Smooth muscle cell (in vitro differentiated cells): Measurements from ENCODE around the gene P4HA1. TPM values are rescaled to one million over a fixed set of nuclear protein-coding genes. Genes with fewer than 3 reads are reported as not detected.

ENCODE experiments used
- DNase-seq: peaks from one replicate; lab custom pipeline; 2025; ENCODE audit not compliant: unreplicated experiment; lab: John Stamatoyannopoulos, UW
- H2AFZ ChIP-seq: fragments of 200-600 bp; sonication (generic); 2 replicates; pipeline ENCODE4 v1.6.0; 2016; ENCODE audit warnings: antibody characterized with exemption, low read depth, mild to moderate bottlenecking
- H3F3A ChIP-seq: fragments of 200-600 bp; sonication (generic); 2 replicates; pipeline ENCODE4 v1.6.0; 2017; ENCODE audit warnings: antibody characterized with exemption, low read depth
- H3K27ac ChIP-seq: fragments of 200-600 bp; sonication (generic); 2 replicates; pipeline ENCODE4 v1.5.1; 2016; ENCODE audit warnings: low read depth, mild to moderate bottlenecking
- H3K27me3 ChIP-seq: fragments of 200-600 bp; sonication (generic); 2 replicates; pipeline ENCODE4 v1.6.1; 2016; ENCODE audit warnings: low read depth, mild to moderate bottlenecking
- H3K36me3 ChIP-seq: fragments of 200-600 bp; sonication (generic); 2 replicates; pipeline ENCODE4 v1.5.1; 2016; ENCODE audit warnings: low read depth
- H3K4me1 ChIP-seq: fragments of 200-600 bp; sonication (generic); 2 replicates; pipeline ENCODE4 v1.5.1; 2016; ENCODE audit warnings: low read depth
- H3K4me2 ChIP-seq: fragments of 200-600 bp; sonication (generic); 2 replicates; pipeline ENCODE4 v1.6.0; 2016; ENCODE audit warnings: mild to moderate bottlenecking
- H3K4me3 ChIP-seq: fragments of 200-600 bp; sonication (generic); 2 replicates; pipeline ENCODE4 v1.5.1; 2016; ENCODE audit warnings: mild to moderate bottlenecking
- H3K79me2 ChIP-seq: fragments of 200-600 bp; sonication (generic); 2 replicates; pipeline ENCODE4 v1.6.0; 2016; ENCODE audit warnings: low read depth, mild to moderate bottlenecking
- H3K9ac ChIP-seq: fragments of 200-600 bp; sonication (generic); 2 replicates; pipeline ENCODE4 v1.6.0; 2016; ENCODE audit warnings: low read depth
- H3K9me3 ChIP-seq: fragments of 200-600 bp; sonication (generic); replicated peaks from 2 replicates; pipeline ENCODE4 v1.5.1; 2016; ENCODE audit warnings: low read depth
- H4K20me1 ChIP-seq: fragments of 200-600 bp; sonication (generic); 2 replicates; pipeline ENCODE4 v1.6.0; 2016; ENCODE audit warnings: low read depth
- WGBS: methylation state at CpG from one replicate; pipeline ENCODE4 v1.1.7; 2016; ENCODE audit warnings: low lambda C conversion rate; 5-methylcytosine and 5-hydroxymethylcytosine counted together
- polyA plus RNA-seq: library from polyadenylated mRNA; unstranded; fragments of >200 nt; fragmentation: Nextera tagmentation; extraction: Ambion mirVana; gene quantifications from 2 replicates; pipeline ENCODE4 v1.2.1, GENCODE V29; 2016
- total RNA-seq: library from RNA; depleted of rRNA; stranded (reverse); fragments of >200 nt; gene quantifications from 2 replicates; pipeline ENCODE4 v1.2.3, GENCODE V29; 2014
- TF ChIP-seq, protein P1 (sequence below): fragments of 200-600 bp; sonication (generic); IDR thresholded peaks from 2 replicates; pipeline ENCODE4 v1.5.1; 2017; ENCODE audit warnings: borderline replicate concordance, mild to moderate bottlenecking, antibody characterized with exemption; ENCODE audit not compliant: insufficient read depth, poor library complexity, severe bottlenecking

Gene P4HA1
- total RNA-seq: 489 and 568 TPM in 2 replicates
- 366 and 467 TPM in 2 replicates for polyA plus RNA-seq

DNA sequence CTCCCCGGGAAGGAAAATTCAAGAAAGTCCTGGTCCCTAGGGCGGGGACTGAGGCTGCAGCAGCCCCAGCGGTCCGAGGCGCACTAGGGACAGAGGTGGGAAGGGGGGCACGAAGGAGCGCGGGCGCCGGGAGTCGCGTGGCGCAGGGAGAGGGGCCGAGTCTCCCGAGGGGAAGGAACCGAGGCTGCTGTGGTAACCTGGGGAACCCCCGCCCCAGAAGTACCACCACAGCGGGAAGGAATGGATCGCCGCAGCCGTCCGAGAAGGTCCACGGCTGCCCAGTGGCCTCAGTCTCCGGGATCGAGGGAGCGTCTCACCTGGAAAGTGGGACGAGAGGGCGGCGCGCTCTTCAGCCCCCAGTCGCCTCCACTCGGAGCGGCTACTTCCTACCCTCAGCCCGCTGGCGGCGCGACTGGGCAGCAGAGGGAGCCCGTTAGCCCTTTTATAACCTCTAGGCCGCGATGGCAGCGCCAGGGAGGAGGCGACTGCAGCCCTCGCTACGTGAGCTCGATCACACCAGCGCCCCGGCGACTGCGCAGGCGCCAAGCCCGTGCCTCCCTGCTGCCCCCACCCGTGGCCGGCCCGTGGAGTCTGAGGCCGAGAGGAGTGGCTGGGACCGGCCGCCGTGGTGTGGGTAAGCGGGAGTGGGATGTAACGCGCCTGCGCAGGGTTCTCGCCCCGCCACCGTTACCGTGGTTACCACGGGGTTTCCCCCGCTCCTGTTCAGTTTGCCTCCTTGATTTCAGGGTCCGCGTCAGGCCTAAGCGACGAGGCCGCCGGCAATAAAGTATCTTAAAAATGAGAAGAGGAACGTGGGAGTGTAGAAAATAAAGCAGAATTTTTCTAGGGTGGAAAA is at the start of gene P4HA1:
TSS of gene P4HA1 (minus strand) at position 418 of the 856 bp plus-strand sequence. CDS start 21,983 bp downstream, outside the sequence.
- peak; percentile 98 for DNase-seq
- H3K9me3 ChIP-seq: no peaks in the 10 kb centered on the region
- peak within 1 kb of the TSS; percentile 93 for H3K9ac ChIP-seq
- peaks cover 49% of the 10 kb centered on the region for H3K79me2 ChIP-seq
- H3K36me3 ChIP-seq: no peaks in the 10 kb centered on the region
- H3K27me3 ChIP-seq: no peaks in the 10 kb centered on the region
- peak within 1 kb of the TSS; percentile 80 for H2AFZ ChIP-seq
- peaks cover 37% of the 10 kb centered on the region for H4K20me1 ChIP-seq
- peaks cover 10% of the 10 kb centered on the region for H3F3A ChIP-seq
- H3K27ac ChIP-seq: peak within 1 kb of the TSS; percentile 97
- WGBS: 2% methylated on average over 70 of the region's 75 CpGs
- peak within 1 kb of the TSS; percentile 77 for H3K4me3 ChIP-seq
- peak within 1 kb of the TSS; percentile 90 for H3K4me2 ChIP-seq
- peaks cover 18% of the 10 kb centered on the region for H3K4me1 ChIP-seq
- TF ChIP-seq, protein P1, sequence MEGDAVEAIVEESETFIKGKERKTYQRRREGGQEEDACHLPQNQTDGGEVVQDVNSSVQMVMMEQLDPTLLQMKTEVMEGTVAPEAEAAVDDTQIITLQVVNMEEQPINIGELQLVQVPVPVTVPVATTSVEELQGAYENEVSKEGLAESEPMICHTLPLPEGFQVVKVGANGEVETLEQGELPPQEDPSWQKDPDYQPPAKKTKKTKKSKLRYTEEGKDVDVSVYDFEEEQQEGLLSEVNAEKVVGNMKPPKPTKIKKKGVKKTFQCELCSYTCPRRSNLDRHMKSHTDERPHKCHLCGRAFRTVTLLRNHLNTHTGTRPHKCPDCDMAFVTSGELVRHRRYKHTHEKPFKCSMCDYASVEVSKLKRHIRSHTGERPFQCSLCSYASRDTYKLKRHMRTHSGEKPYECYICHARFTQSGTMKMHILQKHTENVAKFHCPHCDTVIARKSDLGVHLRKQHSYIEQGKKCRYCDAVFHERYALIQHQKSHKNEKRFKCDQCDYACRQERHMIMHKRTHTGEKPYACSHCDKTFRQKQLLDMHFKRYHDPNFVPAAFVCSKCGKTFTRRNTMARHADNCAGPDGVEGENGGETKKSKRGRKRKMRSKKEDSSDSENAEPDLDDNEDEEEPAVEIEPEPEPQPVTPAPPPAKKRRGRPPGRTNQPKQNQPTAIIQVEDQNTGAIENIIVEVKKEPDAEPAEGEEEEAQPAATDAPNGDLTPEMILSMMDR: peak; percentile 40

DNA sequence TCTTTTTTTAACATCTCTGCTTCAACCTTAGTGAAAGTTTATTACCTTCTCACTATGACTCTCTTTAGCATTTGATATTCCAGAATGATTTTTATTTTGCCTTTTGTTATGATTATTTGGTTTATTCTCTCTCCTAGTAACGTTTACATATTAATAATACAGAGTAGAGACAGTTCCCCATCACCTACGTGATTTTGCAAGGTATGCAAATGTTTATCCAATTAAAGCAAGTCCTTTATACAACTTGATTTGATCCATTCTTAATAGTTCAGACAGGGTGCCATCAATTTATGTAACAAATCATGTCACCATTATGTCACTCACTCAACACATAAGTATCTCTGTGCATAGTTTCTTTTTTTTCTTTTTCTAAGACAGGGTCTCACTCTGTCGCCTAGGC is 44.9 kb upstream of the P4HA1 start:
- H4K20me1 ChIP-seq: no peaks in the 10 kb centered on the region
- no peak overlapping the region for H3K4me2 ChIP-seq
- H3K9me3 ChIP-seq: no peaks in the 10 kb centered on the region
- no peak overlapping the region for H3K27ac ChIP-seq
- peaks cover 57% of the 10 kb centered on the region for H3K36me3 ChIP-seq
- H3K79me2 ChIP-seq: no peaks in the 10 kb centered on the region
- H3K9ac ChIP-seq: no peak overlapping the region
- 98% methylated on average over 3 of the region's 3 CpGs for WGBS
- H3K27me3 ChIP-seq: no peaks in the 10 kb centered on the region
- no peaks in the 10 kb centered on the region for H3K4me1 ChIP-seq
- no peaks in the 10 kb centered on the region for H3F3A ChIP-seq
- TF ChIP-seq, protein P1: no peak
- no peak overlapping the region for H3K4me3 ChIP-seq
- no peak for DNase-seq
- no peak overlapping the region for H2AFZ ChIP-seq

DNA sequence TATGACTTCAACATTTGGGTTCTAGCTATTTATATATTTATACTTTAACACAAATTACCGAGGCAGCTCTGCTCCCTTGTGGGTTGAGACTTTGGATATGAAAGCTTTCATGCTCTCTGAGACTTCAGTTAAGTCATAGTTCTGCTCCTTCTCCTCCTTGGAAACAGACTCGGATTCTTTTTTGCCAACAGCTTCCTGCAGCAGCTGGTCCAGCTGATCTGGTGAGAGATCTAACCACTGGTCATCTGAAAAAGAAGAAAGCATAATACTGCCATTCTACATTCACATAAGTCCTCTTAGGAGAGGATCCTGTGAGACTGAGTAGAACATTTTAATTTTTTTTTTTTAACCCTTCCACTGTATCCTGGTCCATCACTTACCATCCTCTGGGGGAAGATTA is 42.6 kb upstream of the P4HA1 start:
- TF ChIP-seq, protein P1: no peak
- Histone ChIP-seq H3K4me2 (no peak overlapping the region), H3K4me1 (no peaks in the 10 kb centered on the region), H3K79me2 (peaks cover 3% of the 10 kb centered on the region), H3F3A (no peaks in the 10 kb centered on the region), H3K9me3 (no peaks in the 10 kb centered on the region), H3K36me3 (peaks cover 53% of the 10 kb centered on the region), H2AFZ (no peak overlapping the region), H3K27me3 (no peaks in the 10 kb centered on the region), H3K9ac (no peak overlapping the region), H4K20me1 (no peaks in the 10 kb centered on the region), H3K4me3 (no peak overlapping the region), H3K27ac (no peak overlapping the region)
- 91% methylated on average over 2 of the region's 2 CpGs for WGBS
- DNase-seq: no peak

DNA sequence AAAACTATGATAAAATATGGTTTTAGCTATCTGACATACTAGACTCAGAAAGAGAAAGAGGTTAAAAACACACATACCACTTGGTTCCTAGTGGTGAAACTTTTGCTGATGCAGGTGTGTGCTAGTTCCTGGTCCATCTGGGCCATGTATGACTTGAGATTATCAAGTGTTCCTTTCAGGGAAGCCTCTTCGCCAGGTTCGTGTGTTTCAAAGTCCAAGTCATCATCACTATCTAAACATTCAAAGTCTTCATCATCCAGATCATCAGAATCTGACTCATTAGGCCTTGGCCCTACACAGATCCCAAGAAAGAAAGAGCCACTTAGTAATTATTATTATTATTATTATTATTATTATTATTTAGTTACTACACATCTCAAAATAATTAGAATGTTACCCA is 40.0 kb upstream of the P4HA1 start:
- Histone ChIP-seq H3K36me3 (peaks cover 60% of the 10 kb centered on the region), H3F3A (no peaks in the 10 kb centered on the region), H2AFZ (no peak overlapping the region), H3K4me2 (no peak overlapping the region), H3K9me3 (no peaks in the 10 kb centered on the region), H3K27ac (no peak overlapping the region), H4K20me1 (peaks cover 10% of the 10 kb centered on the region), H3K27me3 (no peaks in the 10 kb centered on the region), H3K9ac (no peak overlapping the region), H3K79me2 (peaks cover 3% of the 10 kb centered on the region), H3K4me1 (no peaks in the 10 kb centered on the region), H3K4me3 (no peak overlapping the region)
- TF ChIP-seq, protein P1: no peak
- DNase-seq: no peak
- WGBS: 97% methylated on average over 2 of the region's 2 CpGs
